Fibroblast of pulmonary artery (primary cell): ENCODE results near the gene PDXK.

ENCODE experiments used
- DNase-seq: peaks from one replicate; pipeline ENCODE4 v3.0.0-alpha.2; 2010; ENCODE audit warnings: low read depth
- H3K4me3 ChIP-seq: replicated peaks from 2 replicates; pipeline ENCODE4 v1.5.1; 2011; ENCODE audit warnings: low read depth, mild to moderate bottlenecking, control low read depth, low read length, moderate library complexity
- CTCF ChIP-seq: IDR thresholded peaks from 2 replicates; pipeline ENCODE4 v1.5.1; 2011; ENCODE audit warnings: mild to moderate bottlenecking, control low read depth, low read length, inconsistent platforms; ENCODE audit errors: missing control alignments

PDXK gene

DNA sequence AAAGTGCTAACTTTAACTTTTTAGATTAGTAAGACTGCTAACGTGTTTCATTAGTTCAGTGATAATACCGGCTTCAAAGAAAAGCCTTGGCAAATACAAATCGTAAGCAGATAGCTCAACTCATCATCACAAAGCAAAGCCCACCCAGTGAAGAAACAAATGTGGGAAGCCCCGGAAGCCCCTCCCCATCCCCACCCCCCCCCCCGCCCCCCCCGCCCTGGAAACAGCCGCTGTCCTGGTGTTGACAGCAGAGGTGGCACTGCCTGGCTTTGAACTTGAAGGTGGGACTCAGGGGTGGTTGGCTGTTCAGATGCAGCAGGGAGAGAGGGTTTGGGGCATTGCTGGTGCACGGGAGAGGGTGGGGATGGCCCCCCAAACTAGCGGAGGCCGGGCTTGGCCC is 14.1 kb downstream of the PDXK start:
- no peak for TF ChIP-seq CTCF
- no peak for DNase-seq
- H3K4me3 ChIP-seq, result no peak overlapping the region

DNA sequence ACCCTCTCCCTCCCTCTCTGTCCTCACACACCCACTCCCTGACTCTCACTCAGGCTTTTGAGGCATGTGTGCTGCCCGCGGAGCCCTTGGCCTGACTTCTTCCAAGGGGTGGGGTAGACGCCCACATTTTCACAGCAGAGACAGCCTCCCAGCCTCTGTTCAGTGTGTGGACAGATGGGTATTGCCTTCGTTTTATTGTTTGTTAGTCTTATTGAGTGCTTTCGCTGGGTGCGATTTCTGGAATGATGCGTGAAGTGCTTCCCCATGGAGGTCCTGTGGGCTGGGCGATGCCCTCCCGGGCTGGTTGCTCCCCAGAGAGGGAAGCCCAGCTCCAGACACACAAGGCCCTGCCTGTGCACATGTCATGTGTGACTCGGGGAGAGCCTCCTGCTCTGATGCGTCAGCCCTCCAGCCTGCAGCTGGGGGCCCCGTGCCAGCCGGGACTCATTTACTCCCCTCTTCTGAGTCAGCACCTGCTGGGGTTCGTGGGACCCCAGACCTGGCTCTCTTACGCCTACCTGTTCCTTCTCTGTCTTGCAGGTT is 14.7 kb downstream of the PDXK start:
- no peak for DNase-seq
- TF ChIP-seq CTCF, result no peak
- H3K4me3 ChIP-seq, result no peak overlapping the region

DNA sequence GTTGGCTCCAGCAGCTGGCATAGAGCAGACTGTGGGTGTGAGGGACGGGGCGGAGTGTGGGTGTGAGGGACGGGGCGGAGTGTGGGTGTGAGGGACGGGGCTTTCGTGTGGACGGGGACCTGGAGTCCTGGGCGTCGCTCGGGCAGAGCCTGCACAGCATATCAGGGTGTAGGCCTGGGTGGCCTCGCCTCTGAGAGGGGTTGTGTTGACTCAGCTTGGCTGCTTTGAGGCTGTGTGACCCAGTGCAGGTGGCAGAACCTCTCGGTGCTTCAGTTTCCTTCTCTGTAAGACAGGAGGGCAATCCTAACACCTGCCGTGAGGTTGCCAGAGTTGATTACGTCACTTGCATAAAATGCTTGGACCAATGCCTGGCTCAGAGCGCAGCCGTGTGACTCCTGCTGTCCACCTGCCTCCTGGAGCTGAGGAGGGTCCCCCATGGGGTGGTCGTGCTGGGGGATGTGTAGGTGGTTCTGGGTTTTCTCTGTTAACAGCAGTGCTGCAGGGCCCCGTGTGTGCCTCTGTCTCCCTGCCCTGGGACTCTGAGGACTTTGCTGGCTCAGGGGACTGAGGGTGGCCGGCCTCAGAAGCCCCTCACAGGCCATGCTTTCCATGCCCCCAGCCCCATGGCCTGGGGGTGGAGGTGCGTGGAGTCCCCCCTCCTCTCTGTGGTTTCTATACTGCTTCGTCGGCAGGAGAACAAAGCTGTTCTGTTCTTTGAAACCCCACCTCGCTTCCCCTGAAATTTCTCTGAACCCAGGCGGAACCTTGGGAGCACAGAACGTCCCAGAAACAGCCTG is 15.4 kb downstream of the PDXK start:
- no peak for DNase-seq
- TF ChIP-seq CTCF, result no peak
- no peak overlapping the region for H3K4me3 ChIP-seq

GRCh38 chr21:43734928-43735229 is 15.9 kb downstream of the PDXK start:
- no peak for TF ChIP-seq CTCF
- no peak overlapping the region for H3K4me3 ChIP-seq
- DNase-seq, result peak; percentile 50

- TF ChIP-seq CTCF, result no peak
- H3K4me3 ChIP-seq, result no peak overlapping the region
- no peak for DNase-seq
Measured at GRCh38 chr21:43735236-43736091, 16.5 kb downstream of the PDXK start.

DNA sequence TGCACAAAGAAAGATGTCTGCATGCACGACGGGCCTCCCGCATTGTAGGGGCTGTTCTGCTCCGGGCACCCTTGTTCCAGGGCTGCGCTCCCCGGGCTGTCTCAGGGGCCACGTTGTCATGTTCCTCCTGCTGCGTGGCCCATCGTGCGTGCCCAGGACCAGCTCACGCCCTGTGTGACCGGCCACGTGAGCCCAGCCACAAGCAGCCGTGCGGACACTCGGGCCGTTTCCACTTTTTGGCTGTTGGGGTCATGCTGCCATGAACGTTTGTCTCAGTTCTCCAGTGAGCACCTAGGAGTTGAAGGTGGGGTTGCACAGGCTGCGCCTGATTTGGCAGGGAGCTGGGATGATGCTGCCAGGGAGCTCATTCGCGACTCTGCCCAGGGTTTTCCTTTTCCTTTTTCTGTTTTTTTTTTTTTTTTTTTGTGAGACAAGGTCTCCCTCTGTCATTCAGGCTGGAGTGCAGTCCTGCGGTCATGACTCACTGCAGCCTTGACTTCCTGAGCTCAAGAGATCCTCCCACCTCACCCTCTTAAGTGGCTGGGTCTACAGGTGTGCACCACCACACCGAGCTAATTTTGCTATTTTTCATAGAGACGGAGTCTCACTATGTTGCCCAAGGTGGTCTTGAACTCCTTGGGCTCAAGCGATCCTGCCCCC is 17.4 kb downstream of the PDXK start:
- TF ChIP-seq CTCF, result no peak
- DNase-seq, result no peak
- H3K4me3 ChIP-seq, result no peak overlapping the region
